H7 (cell line): ENCODE measurements around the gene RNF220. TPM values are rescaled to one million over a fixed set of nuclear protein-coding genes. Genes with fewer than 3 reads are reported as not detected.

Source experiments
- DNase-seq: peaks from one replicate; pipeline ENCODE4 v3.0.0; 2012
- H3K27me3 ChIP-seq: 2 replicates; pipeline ENCODE4 v1.6.0; 2011; ENCODE audit warnings: mild to moderate bottlenecking, low read length; ENCODE audit not compliant: control insufficient read depth, insufficient read depth
- H3K36me3 ChIP-seq: replicated peaks from 2 replicates; pipeline ENCODE4 v1.5.1; 2011; ENCODE audit warnings: low read length; ENCODE audit not compliant: control insufficient read depth, insufficient read depth
- H3K4me3 ChIP-seq: 2 replicates; pipeline ENCODE4 v1.5.1; 2011; ENCODE audit warnings: low read depth, mild to moderate bottlenecking, control low read depth, low read length, moderate library complexity; ENCODE audit not compliant: insufficient read depth
- total RNA-seq: library from RNA; depleted of rRNA; stranded (reverse); fragments of >200 nt; shearing (Covaris generic); gene quantifications from 2 replicates; pipeline ENCODE4 v1.2.3, GENCODE V29; 2014

The RNF220 gene
- total RNA-seq, 1 experiment from 2014 or later = 187 TPM

DNA sequence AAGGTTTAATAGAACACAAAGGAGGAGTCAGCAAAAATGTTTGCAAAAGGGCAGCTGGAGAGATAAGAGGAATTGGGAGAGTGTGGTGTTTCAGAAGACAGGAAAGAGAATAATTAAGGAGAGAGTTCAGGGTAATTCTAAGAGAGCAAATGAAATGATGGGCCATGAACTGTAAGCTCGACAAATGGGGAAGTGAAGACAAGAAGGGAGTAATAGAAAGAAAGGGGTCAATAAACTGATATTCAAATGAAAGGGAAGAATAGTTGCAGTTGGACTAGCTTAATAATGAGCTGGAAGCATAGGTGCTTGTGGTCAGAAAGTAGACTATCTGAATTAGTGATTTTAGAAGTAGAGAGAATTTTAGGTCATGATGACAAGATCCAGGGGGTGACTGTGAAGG lies 15.6 kb upstream of the RNF220 start:
- H3K36me3 ChIP-seq = no peaks in the 10 kb centered on the region
- no peak overlapping the region for H3K4me3 ChIP-seq
- no peak for DNase-seq
- peaks cover 4% of the 10 kb centered on the region for H3K27me3 ChIP-seq

- Histone ChIP-seq H3K27me3 (peaks cover 4% of the 10 kb centered on the region), H3K4me3 (no peak overlapping the region), H3K36me3 (no peaks in the 10 kb centered on the region)
- no peak for DNase-seq
Measured at GRCh38 chr1:44390277-44390676, 14.8 kb upstream of the RNF220 start.

- Histone ChIP-seq H3K36me3 (no peaks in the 10 kb centered on the region), H3K4me3 (no peak overlapping the region), H3K27me3 (peaks cover 10% of the 10 kb centered on the region)
- DNase-seq = no peak
Measured at GRCh38 chr1:44401256-44402228, 3.5 kb upstream of the RNF220 start.

DNA sequence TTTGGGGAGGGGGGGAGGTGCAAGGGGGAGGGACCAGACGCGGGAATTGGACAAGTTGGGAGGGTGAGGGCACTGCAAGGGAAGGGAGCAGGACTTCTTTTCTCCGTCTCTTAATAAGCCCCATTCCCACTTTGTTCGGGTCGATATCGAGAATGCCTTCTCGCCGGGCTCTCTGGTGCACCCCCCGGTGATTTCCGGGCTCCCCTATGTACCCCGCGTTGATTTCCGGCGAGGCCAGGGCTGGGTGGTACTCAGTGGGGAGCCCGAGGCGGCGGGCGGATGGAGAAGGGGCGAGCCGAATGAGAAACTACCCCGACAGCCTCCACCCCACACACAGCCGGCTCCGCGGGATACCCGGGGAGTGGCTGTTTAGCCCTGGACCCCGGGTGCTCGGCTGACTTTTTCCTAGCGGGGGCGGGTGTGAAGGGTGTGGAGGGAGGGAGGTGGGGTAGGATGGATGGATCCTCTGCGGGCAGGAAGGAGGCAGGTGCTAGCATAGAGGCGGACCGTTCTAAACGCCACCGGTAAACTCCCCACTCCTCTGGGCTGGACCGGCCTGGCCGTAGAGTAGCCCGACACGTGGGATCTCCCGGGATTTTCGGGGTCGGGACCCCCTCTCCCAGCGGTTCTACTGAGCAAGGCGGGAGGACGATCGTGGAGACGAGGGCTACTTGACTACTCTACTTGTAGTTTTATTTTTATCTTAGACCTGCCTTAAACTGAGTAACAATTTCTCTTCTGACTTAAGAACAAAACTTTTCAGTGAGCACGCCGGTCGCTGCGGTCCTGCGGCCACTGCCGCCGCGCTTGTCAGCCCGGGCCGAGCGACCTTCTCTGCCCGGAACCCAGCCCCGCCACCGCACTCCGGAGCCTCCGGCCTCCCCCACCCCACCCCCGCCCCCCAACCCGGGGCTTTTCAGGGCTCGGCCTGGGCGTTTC lies 1.0 kb downstream of the RNF220 start:
- Histone ChIP-seq H3K27me3 (peaks cover 55% of the 10 kb centered on the region), H3K36me3 (no peaks in the 10 kb centered on the region)

DNA sequence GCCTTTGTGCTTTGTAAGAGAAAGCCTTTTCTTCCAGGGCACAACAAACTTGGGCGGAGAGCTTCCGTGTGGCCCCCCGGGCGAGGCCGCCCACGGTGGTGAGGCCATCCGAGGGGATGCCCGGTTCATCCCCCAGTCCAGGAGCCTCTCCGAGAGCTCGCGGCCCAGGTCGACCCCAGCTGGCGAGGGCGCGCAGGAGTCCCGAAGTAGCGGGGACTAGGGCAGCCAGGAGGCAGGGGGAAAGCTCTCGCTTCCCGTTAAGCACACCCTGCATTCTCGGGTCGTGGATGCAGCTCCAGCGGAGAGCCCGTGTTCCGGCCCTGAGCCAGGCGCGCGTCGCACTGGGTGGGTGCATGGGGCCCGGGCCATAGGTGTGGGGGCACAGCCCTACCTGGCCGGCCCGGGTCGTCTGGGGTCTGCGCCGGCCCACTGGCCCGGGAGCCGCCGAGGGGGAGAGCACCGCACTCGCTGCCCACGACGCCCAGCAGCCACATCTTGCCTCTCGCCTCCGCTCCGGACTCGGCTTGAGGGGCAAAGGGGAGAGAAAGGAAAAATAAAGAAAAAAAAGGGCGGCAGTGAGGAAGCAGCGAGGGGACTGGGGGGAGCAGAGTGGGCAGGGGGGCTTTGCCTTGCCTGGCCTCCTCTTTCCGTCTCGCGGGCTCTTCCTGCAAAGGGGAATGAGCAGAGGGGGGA lies 1.8 kb downstream of the RNF220 start:
- Histone ChIP-seq H3K27me3 (peaks cover 62% of the 10 kb centered on the region), H3K4me3 (peak overlapping the region; percentile 57)

More for the DNA sequence above, 1.0 kb downstream of the RNF220 start:
- peak; percentile 80 for DNase-seq
- H3K4me3 ChIP-seq = peak overlapping the region; percentile 57

GRCh38 chr1:44407430-44408211 lies 2.6 kb downstream of the RNF220 start:
- H3K4me3 ChIP-seq = peak overlapping the region; percentile 57
- H3K36me3 ChIP-seq = no peaks in the 10 kb centered on the region
- peaks cover 68% of the 10 kb centered on the region for H3K27me3 ChIP-seq
- peak; percentile 81 for DNase-seq

More for the DNA sequence above, 1.8 kb downstream of the RNF220 start:
- DNase-seq = peak; percentile 79
- no peaks in the 10 kb centered on the region for H3K36me3 ChIP-seq

- peak; percentile 48 for DNase-seq
- Histone ChIP-seq H3K36me3 (no peaks in the 10 kb centered on the region), H3K27me3 (peaks cover 70% of the 10 kb centered on the region), H3K4me3 (peak overlapping the region; percentile 57)
Measured at GRCh38 chr1:44408212-44408582, 3.1 kb downstream of the RNF220 start.

- DNase-seq = peak; percentile 81
- H3K27me3 ChIP-seq = peaks cover 74% of the 10 kb centered on the region
- peak overlapping the region; percentile 0; the same call in 1 of the 2 replicates for H3K4me3 ChIP-seq
- no peaks in the 10 kb centered on the region for H3K36me3 ChIP-seq
Measured at GRCh38 chr1:44408632-44409602, 3.9 kb downstream of the RNF220 start.

GRCh38 chr1:44409757-44410156 lies 4.7 kb downstream of the RNF220 start:
- Histone ChIP-seq H3K27me3 (peaks cover 81% of the 10 kb centered on the region), H3K4me3 (no peak overlapping the region)
- no peak for DNase-seq

GRCh38 chr1:44411861-44412260 lies 6.8 kb downstream of the RNF220 start:
- H3K36me3 ChIP-seq = no peaks in the 10 kb centered on the region
- no peak for DNase-seq
- H3K27me3 ChIP-seq = peaks cover 81% of the 10 kb centered on the region
- no peak overlapping the region for H3K4me3 ChIP-seq

More at GRCh38 chr1:44409757-44410156, 4.7 kb downstream of the RNF220 start:
- no peaks in the 10 kb centered on the region for H3K36me3 ChIP-seq

- Histone ChIP-seq H3K36me3 (no peaks in the 10 kb centered on the region), H3K27me3 (peaks cover 78% of the 10 kb centered on the region), H3K4me3 (no peak overlapping the region)
- no peak for DNase-seq
Measured at GRCh38 chr1:44412601-44413000, 7.5 kb downstream of the RNF220 start.

GRCh38 chr1:44413740-44414139 lies 8.7 kb downstream of the RNF220 start:
- Histone ChIP-seq H3K4me3 (no peak overlapping the region), H3K36me3 (no peaks in the 10 kb centered on the region), H3K27me3 (peaks cover 72% of the 10 kb centered on the region)
- DNase-seq = no peak
